OCI-LY7 (cell line): ENCODE results near the gene NPR3.

Source experiments
- CTCF ChIP-seq: fragments of 200-600 bp; sonication (generic); conservative IDR thresholded peaks from 2 replicates; pipeline ENCODE4 v1.5.1; 2014; ENCODE audit warnings: mild to moderate bottlenecking, antibody characterized with exemption, low read length, moderate library complexity, mixed read lengths
- EZH2phosphoT487 ChIP-seq: fragments of 200-600 bp; sonication (generic); IDR thresholded peaks from 2 replicates; pipeline ENCODE4 v1.6.1; 2018; ENCODE audit warnings: low read depth, borderline replicate concordance, mild to moderate bottlenecking, mixed run types, antibody characterized with exemption, low read length, moderate library complexity, mixed read lengths

DNA sequence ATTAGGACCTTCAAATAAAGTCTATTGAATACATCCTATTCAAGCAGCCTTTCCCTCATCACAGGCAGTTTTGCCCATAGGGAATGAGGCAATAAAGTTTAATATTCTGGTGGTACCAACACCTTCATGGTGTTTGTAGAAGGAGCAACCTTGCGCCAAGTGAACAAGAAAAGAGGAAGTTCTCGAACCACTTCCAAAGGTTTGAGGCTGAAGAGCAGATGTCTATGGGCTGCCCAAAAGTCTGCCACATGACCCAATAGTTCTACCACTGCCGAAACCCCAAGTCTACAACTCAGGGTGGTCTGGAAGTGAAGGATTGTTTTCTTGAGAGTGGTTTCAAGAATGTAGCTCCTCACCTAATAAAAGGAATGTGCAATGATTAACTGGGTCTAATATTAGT is 123.1 kb downstream of the NPR3 start:
- TF ChIP-seq CTCF (no peak), EZH2phosphoT487 (no peak)
